ENCODE data around the gene TMEM80.

The TMEM80 gene

GRCh38 chr11:693887-694562, 1.6 kb upstream of the TMEM80 start:
- TF ChIP-seq, protein P1, sequence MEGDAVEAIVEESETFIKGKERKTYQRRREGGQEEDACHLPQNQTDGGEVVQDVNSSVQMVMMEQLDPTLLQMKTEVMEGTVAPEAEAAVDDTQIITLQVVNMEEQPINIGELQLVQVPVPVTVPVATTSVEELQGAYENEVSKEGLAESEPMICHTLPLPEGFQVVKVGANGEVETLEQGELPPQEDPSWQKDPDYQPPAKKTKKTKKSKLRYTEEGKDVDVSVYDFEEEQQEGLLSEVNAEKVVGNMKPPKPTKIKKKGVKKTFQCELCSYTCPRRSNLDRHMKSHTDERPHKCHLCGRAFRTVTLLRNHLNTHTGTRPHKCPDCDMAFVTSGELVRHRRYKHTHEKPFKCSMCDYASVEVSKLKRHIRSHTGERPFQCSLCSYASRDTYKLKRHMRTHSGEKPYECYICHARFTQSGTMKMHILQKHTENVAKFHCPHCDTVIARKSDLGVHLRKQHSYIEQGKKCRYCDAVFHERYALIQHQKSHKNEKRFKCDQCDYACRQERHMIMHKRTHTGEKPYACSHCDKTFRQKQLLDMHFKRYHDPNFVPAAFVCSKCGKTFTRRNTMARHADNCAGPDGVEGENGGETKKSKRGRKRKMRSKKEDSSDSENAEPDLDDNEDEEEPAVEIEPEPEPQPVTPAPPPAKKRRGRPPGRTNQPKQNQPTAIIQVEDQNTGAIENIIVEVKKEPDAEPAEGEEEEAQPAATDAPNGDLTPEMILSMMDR (IDR thresholded peaks at IDR 0.05; ENCODE audit: low read depth, low read length, missing control alignments), result no peak
- H3K4me3 ChIP-seq (ENCODE audit: low read depth, low read length), result peak overlapping the region; percentile 61
- no peak for DNase-seq (ENCODE audit: low read depth)

DNA sequence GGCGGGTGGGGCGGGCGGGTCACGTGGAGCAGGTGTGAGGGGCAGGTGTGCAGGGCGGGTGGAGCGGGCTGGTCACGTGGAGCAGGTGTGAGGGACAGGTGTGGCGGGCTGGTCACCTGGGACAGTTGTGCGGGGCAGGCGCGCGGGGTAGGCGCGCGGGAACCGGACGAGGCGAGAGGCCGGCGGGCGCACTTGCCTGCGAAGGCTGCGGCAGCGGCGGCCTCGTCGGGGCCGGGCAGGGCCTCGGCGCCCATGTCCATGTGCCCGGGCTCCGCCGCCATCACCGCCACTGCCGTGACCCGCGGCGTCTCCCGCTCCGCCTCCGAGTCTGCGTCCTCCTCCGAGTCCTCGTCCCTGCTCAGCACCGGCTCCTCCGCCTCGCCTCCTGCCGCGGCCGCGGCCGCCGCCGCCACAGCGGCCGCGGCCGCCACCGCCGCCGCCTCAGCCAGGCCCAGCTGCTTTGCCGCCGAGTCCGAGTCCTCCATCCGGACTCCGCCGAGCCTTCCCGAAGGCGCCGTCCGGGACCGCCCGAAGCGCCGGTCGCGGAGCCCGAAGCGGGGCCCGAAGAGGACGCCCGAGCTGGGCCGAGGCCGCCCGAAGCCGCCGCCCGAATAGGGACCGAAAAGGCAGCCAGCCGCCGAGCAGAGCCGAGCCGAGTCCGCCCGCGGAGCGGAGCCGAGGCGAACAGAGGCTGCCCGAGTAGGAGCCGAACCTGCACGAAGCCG, 891 bp upstream of the TMEM80 start, which contains the start of gene DEAF1:
DEAF1 (minus strand) TSS at position 660 of the 725 bp plus-strand sequence; CDS start at position 485, 175 bp downstream.
- peak within 1 kb of the TSS; percentile 85 for H3K4me3 ChIP-seq (ENCODE audit: low read depth, low read length)
- TF ChIP-seq, protein P1 (IDR thresholded peaks at IDR 0.05; ENCODE audit: low read depth, low read length, missing control alignments), result no peak
- DNase-seq (ENCODE audit: low read depth), result peak; percentile 91

DNA sequence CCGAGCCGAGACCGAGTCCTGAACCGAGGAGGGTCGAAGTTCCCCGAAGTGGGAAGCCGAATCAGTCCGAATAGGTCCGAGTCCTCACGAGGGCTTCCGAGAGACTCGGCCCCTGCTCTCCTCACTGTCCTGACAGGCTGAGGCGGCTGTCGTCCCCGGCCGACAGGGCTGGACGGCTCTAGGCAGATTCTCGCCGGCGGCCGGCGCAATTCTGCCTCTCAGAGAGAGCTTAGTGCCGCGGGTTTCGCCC, 403 bp upstream of the TMEM80 start:
- peak overlapping the region; percentile 85 for H3K4me3 ChIP-seq (ENCODE audit: low read depth, low read length)
- no peak for DNase-seq (ENCODE audit: low read depth)
- TF ChIP-seq, protein P1 (IDR thresholded peaks at IDR 0.05; ENCODE audit: low read depth, low read length, missing control alignments), result no peak

DNA sequence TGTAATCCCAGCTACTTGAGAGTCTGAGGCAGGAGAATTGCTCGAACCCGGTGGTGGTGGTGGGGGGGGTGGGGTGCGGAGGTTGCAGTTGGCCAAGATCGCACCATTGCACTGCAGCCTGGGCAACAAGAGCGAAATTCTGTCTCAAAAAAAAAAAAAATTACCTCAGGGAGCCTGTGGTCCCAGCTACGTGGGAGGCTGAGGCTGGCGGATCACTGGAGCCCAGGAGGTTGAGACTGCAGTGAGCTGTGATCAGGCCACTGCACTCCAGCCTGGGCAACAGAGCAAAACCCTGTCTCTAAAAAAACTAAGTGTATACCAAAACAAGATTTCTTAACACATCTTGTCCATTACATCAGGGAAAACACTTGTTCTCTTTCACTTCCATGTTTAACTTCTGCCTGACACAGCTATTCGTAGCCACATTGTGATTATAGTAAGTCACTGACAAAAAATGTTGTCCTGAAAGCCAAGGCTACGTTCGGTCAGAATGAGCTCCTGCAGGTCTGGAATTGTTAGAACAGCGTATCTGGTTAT, 1.4 kb downstream of the TMEM80 start:
- DNase-seq (ENCODE audit: low read depth), result no peak
- H3K4me3 ChIP-seq (ENCODE audit: low read depth, low read length), result peak overlapping the region; percentile 85
- TF ChIP-seq, protein P1 (IDR thresholded peaks at IDR 0.05; ENCODE audit: low read depth, low read length, missing control alignments), result no peak

DNA sequence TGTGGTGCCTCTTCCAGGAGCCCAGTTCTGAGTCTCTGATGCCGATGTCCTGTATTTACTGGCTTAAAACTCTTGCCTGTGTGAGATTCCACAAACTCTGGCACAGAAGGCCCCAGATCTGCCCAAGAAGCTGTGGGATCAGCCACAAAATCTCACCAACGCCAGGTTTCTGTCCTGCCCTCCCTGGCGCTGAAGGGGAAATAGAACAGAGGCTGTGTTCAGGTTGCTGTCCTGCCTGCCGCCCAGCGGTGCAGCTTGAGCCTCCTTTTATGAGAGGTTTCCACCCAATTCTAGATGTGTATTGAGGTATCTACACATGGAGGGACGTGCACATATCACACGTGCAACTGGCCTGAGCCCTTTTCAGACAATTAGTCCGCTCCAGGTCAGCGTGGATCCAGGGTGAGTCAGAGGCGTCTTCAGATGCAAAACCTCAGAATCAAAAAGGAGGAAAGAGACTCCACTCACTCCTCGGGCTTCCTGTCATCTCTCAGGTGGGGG, 2.2 kb downstream of the TMEM80 start:
- H3K4me3 ChIP-seq (ENCODE audit: low read depth, low read length), result no peak overlapping the region
- no peak for DNase-seq (ENCODE audit: low read depth)
- TF ChIP-seq, protein P1 (IDR thresholded peaks at IDR 0.05; ENCODE audit: low read depth, low read length, missing control alignments), result no peak

DNA sequence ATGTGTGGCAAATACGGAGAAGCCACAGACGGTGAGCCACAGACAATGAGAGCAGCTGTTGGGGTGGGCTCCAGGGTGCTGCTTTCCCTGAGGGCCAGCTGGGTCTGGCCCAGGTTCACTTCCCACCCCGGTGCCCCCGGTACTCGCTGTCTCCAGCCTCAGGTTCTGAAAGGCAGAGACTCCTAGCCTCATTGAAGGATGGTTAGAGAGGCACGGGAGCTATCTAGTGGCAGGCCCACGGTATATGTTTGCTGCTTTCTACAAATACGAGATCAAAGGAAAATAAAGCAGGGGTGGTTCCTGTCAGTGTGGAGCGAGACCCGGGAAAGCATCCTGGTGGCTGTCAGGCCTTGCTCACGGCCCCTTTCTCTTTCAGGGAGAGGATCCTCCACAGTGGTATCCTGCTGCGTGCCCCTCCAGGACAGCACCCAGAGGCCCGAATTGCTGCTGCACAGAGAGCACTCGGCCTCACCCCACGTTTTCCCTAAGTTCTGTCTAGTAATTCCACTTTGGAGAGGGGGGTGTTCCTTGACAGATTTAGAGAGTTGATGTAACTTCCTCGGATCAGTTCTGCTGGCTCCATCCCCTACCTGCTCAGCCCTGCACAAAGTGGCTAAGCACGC, 3.0 kb downstream of the TMEM80 start:
- TF ChIP-seq, protein P1 (IDR thresholded peaks at IDR 0.05; ENCODE audit: low read depth, low read length, missing control alignments), result no peak
- no peak overlapping the region for H3K4me3 ChIP-seq (ENCODE audit: low read depth, low read length)
- no peak for DNase-seq (ENCODE audit: low read depth)
